AG08396 (cell line): ENCODE data around the gene SDSL.

Experiments
- DNase-seq: peaks from one replicate; pipeline ENCODE4 v3.0.0; 2012; ENCODE audit warnings: low spot score, mixed read lengths

The SDSL gene

DNA sequence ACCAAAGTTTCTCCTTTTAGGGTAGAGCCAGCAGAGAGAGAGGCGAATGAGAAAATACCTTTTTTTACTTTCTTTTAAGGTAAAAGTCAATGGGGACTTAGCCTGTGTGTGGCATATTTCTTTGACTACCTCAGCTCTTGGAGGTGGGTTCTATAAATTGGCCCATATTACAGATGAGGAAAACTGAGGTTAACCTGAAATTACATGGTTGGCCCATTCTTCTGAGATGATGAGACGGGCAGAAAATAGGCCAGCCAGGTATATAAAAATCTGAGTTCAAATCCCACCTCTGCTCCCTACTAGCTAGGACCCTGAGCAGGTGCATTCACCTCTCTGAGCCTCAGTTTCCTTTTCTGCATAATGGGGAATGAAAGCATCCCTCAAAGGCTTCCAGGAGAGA lies 27.1 kb downstream of the SDSL start:
- DNase-seq: no peak

DNA sequence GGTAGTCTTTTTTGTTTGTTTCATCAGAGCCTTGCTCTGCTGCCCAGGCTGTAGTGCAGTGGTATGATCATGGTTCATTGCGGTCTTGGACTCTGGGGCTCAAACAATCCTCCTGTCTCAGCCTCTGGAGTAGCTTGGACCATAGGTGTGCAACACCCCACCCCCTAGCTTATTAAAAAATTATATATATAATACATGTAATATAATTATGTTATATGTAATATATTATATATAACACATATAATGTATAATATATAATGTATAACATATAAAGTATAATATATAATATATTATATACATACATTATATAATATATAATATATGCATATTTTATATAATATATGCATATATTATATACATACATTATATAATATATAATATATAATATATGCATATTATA lies 27.7 kb downstream of the SDSL start:
- DNase-seq: no peak

DNA sequence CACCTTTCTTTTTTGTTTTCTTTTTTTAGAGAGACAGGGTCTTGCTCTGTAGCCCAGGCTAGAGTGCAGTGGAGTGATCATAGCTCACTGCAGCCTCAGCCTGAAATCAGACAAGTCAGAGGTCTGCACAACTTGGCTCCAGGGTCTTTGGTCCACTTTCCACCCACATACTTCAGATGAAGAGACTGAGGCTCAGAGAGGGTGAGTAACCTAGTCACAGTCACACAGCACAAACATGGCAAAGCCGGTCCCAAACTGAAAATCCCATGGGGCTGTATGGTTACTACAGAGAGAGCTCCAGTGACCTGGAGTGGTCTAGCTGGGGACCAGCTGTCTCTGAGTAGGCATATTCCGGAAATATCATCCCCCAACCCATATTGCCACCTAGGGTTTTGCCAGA lies 30.3 kb downstream of the SDSL start:
- DNase-seq: no peak

DNA sequence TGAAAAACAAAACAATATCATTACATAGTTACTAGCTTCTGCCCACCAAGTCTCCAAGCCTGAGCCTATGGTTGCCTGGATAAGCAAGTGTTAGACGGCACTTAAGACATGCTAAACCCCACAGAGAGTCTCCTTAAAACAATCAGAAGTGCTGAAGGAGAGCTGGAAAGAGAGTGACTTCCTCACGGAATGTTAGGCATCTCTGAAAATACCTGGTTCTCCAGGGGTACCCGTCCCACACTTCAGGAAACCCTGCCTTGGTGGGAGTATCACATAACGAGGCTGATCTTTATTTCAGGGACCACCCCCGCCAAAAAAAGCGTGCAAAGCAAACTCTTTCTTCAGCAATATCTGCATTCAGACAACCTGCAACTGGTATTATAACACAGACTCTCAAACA lies 31.1 kb downstream of the SDSL start:
- no peak for DNase-seq

DNA sequence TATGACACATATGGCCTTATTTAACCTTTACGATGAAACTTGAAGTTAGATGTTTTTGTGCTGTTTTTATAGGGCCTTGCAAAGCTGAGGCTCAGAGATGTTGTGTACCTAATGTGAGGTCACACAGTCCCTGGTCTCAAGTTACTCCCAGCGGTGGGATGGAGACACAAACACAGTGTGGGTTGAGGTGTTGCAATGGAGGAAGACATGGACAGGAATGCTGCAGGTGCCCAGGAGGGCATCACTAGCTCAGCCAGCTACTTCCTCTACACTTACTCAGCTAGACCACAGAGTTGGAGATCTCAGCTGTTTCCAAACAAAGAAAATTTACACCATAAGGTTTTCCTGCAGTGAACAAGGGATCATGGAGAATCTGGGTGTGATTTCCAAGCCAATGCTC lies 34.0 kb downstream of the SDSL start:
- no peak for DNase-seq

DNA sequence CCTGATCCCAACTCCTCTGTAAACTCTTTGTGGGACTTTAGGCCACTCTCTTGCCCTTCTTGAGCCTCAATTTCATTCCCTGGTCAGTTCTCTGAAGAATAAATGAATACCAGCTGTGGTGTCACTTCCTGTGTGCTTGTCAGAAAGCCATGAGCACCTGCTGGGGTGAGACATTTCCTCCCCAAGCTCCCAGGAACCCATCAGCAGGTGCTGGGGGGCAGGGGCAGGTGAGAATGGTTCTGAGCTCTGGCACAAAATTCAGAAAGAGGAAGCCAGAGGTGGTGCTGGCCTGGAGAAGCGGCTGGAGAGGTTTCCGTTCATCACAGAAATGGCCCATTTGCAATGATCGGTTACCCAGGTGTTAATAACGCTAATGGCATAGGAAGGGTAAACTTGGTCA lies 34.6 kb downstream of the SDSL start:
- no peak for DNase-seq

DNA sequence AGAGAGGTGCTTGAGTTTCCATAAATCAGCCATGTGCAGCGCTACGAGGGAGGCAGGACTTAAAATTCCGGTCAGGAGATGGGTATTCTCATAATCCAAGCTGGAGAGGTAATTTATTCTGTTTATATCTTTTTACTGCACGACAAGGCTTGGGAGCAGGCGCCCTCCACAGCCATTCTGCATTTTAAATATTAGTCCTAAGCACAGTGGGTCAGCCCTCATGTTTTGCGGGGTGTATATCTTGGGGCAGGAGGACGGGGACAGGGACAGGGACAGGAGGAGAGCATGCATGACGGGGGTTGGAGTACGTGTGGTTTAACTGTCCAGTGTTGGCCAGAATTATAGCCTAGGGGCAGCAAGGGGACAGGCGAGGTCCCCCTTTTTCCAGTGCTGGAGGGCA lies 35.0 kb downstream of the SDSL start:
- no peak for DNase-seq

DNA sequence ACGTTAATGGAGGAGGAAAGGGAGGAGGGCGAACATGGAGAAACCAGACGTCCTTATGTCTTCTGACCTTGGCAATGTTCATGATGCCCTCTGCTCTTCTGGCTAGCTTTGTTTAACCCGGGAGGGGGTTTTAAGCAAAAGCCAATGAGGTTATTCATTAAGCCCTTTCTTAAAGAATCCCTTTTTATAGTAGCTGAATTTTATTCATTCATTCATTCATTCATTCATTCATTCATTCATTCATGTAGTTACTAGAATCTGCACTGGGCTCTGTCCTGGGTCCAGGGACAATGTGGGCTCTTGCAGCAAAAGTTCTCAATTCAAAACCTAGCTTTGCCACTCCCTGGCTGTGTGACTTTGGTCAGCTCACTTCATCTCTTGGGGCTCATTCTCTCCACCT lies 35.5 kb downstream of the SDSL start:
- DNase-seq: no peak

DNA sequence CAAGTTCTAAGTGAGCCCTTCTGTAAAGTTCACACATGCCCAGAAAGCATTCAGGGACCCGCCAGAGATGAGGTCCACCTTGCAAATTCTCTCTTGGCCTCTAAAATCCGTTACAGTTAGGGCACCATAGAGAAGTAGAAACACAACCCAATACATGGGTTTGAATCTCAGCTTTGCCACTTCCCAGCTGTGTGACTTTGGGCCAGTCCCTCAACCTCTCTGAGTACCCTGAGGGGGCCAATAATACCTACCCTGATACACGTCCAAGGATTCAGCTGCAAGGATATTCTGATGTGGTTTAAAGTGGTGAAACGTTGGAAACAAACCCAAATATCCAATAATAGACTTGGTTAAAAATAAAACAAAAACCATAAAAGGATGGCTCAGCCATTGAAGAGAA lies 37.8 kb downstream of the SDSL start:
- no peak for DNase-seq

DNA sequence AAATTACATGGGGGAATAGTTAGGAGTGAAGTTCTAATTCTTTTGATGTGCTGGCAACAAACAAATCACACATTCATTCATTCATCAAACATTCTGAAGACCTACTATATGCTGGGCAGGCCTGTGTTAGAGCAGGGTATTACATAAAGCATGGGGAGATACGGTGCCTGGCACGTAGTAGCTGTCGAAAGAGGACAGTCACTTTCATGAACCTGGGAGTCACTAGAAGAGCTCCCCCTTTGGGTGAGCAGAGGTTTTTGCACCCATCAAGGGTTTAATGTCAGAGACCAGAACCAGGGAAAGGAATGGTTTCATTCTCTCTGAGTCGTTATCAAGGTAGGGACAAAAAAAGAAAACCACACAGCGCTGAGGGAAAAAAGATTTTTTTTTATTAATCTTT lies 39.5 kb downstream of the SDSL start:
- DNase-seq: peak; percentile 55

DNA sequence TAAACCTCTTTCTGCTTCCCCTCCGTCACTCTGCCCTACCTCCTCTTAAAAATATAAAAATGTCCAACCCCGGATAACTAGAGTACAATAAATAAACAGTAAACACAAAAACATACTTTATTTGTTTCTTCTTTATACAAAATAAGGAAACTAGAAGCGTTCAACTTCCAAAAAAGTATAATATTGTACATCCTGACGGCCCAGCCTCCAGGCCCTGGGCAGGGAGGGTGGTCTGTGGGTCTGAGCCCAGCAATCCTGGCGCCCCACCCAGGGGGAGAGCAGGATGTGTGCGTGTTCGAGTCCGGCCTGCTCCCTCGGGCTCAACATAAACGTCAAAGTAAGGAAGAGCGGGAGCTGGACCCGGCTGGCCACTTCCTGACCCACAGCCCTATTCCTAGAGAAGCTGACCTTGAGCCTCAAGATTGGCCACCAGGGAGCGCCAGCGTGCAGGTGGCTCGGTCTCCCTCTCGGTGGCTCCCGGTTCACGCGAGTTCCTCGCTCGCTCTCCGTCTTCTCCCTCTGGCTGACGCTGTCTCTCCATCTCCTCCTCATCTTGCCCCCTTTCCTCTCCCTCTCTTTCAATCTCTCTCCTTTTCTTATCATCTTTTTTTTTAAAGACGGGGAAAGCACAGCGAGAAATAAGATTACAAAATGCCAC lies 40.1 kb downstream of the SDSL start:
- DNase-seq: peak; percentile 90

DNA sequence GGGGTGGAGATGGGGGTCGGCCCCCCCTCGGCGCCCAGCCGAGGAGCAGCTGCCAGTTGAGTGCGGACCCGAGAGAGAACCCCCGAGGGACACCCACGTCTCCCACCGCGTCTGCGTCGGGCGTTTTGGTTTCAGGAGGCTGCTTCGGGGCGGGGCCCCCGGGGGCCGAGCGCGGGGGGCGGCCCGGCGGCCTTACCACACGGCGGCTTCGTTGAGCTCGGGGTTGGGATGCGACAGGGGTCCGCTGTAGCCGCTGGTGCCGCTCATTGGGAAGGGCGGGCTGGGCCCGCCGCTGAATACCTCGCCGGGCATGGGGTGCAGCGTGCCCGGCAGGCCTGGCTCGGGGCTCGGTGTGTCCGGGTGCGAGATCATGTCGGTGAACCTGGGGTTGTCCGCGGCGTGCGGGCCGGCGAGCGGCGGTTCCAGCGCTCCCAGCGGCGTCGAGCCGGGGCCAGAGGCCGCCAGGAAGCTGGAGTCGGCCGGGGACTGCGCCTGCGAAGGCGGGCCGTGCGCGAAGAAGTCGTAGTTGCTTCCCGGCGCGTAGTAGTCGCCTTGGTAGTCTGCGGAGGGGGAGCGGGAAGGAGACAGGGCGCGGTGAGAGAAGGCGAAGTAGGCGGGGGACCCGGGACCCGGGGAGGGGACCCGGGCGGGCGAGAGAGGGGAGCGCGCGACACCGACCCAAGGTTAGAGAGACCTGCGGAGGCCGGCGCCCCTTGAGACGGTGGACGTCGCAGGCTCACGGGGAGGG lies 41.0 kb downstream of the SDSL start:
- no peak for DNase-seq

DNA sequence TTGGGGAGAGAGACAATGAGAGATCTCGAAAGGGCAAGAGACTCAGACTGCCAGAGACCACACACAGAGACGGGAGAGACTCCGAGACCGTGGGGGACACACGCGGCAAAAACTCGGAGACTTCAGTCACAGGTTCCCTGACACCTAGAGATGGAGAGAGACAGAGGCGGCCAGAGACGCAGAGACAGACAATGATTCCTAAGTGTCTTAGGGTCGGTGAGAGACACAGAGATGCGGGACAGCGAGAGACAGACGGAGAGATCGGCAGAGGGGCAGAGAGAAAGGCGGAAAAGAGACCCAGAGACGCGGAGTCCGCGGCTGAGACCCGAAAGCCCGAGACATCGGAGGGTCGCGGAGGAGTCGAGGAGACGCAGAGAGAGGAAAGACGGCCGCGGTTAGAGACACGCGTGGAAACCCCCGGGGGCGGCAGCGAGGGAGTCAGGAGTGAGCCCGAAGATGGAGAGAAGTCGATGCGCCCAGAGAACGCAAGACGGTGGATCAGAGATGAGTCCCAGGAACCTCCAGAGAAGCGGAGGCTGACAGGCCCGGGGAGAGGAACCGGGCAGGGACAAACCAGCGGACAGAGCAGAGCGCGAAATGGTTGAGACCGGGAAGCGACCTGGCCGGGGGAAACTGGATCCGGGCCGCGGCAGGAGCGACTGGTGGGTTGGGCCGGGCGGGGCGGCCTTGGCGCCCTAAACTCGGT lies 41.7 kb downstream of the SDSL start:
- DNase-seq: no peak

DNA sequence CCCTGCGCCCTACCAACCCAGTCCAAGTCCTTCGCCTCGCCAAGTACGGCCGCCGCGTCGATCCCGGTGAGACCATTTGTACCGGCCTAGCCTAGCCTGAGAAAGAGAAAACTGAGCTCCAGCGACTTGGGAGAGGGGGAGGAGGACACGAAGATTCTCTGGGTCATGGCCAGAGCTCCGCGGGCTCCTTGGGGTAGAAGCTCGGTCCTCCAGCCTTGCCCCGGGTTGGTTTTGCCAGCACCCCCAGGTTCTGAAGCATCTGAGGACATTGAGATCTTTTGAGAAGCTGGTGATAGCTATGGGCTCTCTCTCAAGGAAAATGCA lies 42.2 kb downstream of the SDSL start:
- no peak for DNase-seq

DNA sequence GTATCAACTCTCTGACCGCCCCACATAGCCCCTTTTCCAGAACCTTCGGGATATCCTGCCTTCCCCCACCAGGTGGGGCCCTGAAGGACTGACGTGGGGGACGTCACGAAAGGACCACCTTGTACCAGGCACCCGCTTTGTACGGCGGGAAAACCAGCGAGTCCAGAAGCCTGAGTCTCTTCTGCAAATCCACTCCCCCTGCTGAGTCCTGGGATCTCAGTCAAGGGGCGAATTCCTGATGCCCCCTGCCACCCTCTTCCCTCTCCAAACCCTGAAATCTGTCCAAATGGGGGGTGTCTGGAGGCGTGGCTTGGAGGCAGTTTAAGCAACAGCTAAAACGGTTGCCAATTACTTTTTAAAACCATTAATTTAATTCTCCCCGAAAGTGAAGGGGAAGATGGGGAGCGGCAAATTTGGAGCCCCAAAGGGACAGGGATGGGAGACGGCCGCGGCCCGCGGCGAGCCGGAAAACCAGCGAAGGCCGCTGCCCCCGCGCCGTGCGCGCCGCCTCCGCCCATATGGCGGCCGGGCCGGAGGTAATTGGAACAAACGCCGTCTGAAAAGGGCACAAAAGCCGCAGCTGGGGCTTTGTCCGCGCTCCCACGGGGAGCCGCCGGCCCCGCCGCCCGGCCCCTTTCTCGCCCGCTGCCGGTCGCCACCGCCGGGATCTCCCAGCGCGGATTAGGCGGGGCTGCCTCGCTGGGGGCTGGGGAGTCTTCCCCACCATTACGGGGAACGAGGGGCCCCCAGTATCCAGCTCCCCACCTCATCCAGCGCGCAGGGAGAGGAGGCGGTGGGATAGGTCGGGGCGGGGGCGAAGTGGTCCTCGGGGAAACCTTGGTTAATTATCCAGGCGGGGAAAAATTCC lies 42.9 kb downstream of the SDSL start:
- no peak for DNase-seq

DNA sequence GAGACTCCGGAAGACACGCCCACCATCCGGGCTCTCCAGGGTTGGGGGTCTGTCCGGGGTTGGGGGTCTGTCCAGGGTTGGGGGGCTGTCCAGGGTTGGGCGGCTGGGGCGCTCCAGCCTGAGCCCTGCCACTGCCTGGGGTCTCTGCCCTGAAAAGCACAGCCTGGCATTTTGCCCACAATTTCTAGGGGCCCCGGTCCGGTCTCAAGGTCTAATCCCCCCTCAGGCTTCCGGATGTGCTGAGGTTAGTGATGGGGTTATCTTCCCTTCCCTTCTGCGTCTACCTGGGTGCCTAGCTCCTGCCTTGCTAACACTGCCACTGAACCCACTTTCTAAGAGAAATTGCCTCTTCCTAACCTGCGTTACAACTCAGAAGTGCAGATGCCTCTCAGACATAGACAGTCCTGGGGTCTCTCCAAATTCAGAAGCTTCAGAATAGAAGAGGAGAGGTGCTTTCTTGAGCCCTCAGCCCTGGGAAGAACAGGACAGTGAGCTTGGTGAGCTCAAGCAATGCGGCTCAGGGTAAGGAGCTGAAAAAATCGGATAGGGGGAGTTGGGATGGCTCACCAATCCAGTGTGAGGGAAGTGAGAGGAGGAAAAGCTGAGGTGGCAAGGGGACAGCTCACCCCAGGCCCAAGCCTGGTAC lies 43.8 kb downstream of the SDSL start:
- DNase-seq: no peak

DNA sequence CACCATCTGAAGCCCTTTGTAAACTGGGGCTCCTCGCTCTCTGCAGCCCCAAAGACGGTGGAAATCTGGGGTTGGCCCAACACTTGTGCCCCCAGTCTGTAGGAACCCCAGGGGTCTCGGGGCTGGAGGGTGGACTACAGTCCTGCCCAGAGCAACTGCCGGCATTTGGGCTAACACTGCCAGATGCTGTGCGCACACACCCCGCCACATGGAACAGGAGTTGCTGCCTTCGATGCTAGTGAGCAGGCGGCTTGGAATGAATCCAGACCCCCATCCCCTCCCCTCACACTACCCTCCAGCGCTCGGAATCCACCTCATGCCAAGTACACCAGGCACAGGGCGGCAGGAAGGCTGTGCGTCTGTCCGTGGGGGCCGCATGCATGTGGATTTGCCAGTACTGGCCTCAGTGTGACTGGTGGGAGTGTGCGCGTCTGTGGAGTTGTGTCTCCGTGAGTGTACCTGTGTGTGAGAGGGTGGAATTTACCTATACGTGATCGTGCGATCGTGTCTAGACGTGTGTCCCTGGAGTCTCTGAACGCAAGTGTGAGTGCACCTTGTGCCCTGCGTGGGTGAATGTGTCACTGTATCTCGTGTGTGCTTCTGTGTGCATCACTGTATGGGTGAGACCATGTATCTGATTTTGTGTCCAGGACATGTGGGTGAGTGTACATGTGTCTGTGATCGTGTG lies 44.4 kb downstream of the SDSL start:
- peak; percentile 15 for DNase-seq

DNA sequence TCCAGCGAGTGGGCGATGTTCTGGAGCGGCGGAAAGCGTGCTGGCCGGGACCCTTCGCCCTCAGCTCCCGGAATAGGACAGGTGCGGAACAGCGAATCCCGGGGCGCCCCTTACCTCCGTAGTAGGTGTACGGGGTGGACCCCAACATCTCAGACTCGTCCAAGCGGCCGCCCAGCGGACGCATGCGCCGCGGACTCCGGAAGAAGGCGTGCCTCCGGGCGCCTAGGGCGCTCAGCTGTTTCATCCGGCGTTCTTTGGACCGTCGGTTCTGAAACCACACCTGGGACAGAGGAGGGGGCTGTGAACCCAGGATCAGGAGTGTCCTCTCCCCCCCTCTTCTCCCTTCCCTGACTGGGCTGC lies 44.9 kb downstream of the SDSL start:
- no peak for DNase-seq

DNA sequence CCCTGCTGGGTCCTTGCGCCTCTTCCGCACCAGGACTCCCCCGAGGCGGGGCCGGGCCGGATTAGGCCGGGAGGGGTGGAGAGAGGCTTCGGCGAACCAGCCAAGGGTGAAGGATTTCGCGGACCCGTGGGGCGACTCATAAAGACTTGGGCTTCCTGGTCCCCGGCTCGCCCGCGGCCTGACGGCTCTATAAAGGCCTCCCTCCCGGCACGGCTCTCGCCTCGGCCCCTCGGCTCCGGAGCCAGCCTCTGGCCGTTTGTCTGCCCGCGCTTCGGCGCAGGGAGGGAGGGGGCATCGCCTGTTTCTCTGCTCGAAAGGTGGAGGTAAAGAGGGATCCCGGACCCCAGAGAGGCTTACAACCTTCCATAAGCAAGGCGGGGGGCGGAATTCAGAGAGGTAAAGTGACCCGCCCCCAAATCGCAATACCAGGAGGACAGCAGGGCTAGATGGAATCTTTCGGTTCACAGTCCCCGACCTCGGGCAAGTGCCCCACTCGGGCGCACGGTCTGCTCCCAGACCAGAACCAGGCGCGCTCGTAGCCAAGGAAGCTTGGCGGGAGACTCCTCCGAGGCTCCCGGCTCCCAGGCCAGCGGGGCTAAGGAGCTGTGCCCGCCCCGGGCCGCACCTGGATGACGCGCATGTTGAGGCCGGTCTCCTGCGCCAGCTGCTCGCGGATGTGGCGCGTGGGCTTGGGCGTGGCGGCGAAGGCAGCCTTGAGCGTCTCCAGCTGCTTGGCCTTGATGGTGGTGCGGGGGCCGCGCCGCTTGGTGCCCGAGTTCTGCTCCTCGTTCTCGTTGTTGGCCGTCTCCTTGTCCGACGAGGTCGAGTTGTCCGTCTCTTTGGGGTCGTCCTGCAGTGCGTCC lies 45.6 kb downstream of the SDSL start:
- peak; percentile 33 for DNase-seq

DNA sequence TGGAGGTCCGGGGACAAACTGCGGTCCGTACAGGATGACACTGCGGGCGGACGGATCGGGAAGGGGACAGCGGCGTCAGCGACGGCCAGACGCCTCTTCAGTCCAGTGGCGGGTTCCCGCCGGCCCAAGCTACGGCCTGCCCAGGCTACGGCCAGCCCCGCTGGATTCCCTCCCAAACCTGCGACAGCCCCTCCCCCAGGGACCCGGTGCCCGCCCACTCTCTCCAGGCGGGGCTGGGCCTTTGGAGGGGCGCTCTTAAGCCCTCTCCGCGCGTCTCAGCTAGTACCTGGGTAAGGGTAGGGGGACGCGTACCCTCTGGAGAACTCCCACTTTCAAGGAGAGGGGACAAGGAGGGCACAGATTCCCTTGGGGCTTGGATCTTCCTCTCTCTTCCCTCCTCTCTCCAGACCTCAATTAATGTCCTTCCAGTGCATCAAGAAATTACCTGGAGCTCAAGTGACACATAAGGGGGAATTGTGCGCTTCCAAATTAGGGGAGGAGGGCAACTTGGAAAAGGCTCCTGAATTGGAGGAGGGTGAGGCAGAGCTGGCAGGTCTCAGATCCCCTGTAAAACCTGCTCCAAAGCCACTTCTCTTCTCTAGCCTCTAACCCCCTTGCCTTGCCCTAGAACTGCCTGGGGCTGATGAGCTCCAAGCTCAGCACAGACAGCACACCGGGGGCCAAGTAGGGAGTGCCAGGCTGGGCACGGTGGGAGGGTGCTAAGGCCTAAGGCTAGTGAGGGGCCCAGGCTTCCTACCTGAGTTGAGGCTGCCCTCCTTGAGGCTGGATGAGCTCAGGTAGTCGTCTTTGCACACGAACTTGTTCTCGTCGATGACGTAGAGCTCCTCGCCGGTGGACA lies 46.4 kb downstream of the SDSL start:
- peak; percentile 13 for DNase-seq
